ENCODE results near the gene TRIM15. TPM values are rescaled to one million over a fixed set of nuclear protein-coding genes. Genes with fewer than 3 reads are reported as not detected.

Gene TRIM15
- total and polyA plus RNA-seq, 8 donors, result 0.13 to 24.6 TPM; not detected in 6

DNA sequence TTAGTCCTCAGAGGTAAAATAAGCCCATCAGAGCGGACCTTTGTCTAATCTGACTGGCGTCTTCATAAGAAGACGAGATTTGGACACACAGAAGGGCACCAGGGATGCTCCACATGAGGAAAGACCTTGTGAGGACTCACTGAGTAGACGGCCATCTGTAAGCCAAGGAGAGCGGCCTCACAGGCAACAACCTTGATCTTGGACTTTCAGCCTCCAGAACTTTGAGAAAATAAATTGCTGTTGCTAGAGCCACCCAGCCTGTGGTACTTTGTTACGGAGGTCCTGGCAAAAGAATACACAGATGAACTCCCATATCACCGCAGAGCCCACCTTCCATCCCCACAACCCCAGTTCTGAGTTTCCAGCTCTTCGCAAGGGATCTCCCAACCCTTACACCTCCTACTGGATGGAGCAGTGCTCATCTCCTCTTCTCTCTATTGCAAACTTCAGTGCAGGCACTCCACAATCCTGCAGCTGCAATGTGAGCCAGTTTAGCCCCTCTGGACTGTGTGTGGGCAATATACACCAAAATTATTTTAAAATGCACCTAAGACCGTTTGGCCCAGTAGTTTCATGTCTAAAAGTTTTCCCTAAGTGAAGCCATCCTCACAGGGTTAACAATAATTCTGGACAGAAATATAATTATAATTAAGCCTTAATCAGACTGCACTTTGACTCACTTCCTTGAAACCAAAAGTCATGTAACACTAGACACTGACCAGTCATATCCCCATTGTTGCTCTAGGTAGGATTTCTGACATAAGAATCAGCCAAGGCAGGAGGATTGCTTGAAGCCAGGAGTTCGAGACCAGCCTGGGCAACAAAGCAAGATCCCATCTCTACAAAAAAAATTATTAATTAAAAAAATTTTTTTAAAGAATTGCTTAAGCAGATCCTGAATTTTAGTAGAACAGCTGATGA lies 41.6 kb upstream of the TRIM15 start:
- H3K4me3 ChIP-seq, result no peak overlapping the region
- DNase-seq, result no peak
- TF ChIP-seq EP300 (IDR thresholded peaks at IDR 0.05) (no peak), POLR2A (IDR thresholded peaks at IDR 0.05) (no peak), POLR2AphosphoS5 (IDR thresholded peaks at IDR 0.05) (no peak)
- TF ChIP-seq, protein P1, sequence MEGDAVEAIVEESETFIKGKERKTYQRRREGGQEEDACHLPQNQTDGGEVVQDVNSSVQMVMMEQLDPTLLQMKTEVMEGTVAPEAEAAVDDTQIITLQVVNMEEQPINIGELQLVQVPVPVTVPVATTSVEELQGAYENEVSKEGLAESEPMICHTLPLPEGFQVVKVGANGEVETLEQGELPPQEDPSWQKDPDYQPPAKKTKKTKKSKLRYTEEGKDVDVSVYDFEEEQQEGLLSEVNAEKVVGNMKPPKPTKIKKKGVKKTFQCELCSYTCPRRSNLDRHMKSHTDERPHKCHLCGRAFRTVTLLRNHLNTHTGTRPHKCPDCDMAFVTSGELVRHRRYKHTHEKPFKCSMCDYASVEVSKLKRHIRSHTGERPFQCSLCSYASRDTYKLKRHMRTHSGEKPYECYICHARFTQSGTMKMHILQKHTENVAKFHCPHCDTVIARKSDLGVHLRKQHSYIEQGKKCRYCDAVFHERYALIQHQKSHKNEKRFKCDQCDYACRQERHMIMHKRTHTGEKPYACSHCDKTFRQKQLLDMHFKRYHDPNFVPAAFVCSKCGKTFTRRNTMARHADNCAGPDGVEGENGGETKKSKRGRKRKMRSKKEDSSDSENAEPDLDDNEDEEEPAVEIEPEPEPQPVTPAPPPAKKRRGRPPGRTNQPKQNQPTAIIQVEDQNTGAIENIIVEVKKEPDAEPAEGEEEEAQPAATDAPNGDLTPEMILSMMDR (IDR thresholded peaks at IDR 0.05), result no peak
- WGBS, 5 donors, result 73 to 85% (median 78%) methylated on average over 10 of the region's 10 CpGs
- H3K9me3 ChIP-seq, result no peaks in the 10 kb centered on the region
- H3K4me1 ChIP-seq, result no peaks in the 10 kb centered on the region
- peaks cover 0 to 46% (median 4%) of the 10 kb centered on the region in 3 donors for H3K27me3 ChIP-seq
- H3K36me3 ChIP-seq, result no peaks in the 10 kb centered on the region
- peak overlapping the region in 2 of 5 donors; percentile 10 to 53 for H3K27ac ChIP-seq
- intact Hi-C loops (cut with DNase I; ENCODE audit: low total_unique reads), result no loop called here

DNA sequence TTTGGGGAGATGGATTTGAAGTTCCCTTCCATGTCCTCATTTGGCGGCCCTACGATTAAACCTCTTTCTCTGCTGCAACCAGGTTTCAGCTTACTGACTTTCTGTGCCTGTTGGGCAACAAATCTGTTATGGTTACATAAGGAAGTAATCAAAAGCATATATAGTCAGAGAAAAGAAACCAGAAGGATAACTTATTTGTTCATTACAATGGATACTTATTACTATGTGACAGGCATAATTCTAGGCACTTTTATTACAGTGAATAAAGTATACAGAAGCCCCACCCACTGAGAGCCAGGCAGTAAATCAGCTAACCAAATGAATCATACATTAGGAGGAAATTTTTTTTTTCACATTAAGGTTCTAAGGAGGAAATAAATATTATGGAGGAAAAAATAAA lies 40.8 kb upstream of the TRIM15 start:
- Histone ChIP-seq H3K27ac (peak overlapping the region in 2 of 5 donors; percentile 23 to 53), H3K9me3 (no peaks in the 10 kb centered on the region), H3K4me3 (no peak overlapping the region), H3K4me1 (peaks cover 1 to 6% (median 4%) of the 10 kb centered on the region in 4 donors), H3K27me3 (peaks cover 0 to 46% (median 6%) of the 10 kb centered on the region in 3 donors), H3K36me3 (no peaks in the 10 kb centered on the region)
- DNase-seq, result peak in 1 of 2 donors; percentile 42
- TF ChIP-seq POLR2A (IDR thresholded peaks at IDR 0.05), result no peak
- TF ChIP-seq, protein P1 (IDR thresholded peaks at IDR 0.05), result no peak
- no peak for TF ChIP-seq POLR2AphosphoS5 (IDR thresholded peaks at IDR 0.05)
- TF ChIP-seq EP300 (IDR thresholded peaks at IDR 0.05), result no peak
- intact Hi-C loops (cut with DNase I; ENCODE audit: low total_unique reads), result no loop called here
- 24 to 68% (median 57%) methylated on average over 2 of the region's 2 CpGs for WGBS, 5 donors

DNA sequence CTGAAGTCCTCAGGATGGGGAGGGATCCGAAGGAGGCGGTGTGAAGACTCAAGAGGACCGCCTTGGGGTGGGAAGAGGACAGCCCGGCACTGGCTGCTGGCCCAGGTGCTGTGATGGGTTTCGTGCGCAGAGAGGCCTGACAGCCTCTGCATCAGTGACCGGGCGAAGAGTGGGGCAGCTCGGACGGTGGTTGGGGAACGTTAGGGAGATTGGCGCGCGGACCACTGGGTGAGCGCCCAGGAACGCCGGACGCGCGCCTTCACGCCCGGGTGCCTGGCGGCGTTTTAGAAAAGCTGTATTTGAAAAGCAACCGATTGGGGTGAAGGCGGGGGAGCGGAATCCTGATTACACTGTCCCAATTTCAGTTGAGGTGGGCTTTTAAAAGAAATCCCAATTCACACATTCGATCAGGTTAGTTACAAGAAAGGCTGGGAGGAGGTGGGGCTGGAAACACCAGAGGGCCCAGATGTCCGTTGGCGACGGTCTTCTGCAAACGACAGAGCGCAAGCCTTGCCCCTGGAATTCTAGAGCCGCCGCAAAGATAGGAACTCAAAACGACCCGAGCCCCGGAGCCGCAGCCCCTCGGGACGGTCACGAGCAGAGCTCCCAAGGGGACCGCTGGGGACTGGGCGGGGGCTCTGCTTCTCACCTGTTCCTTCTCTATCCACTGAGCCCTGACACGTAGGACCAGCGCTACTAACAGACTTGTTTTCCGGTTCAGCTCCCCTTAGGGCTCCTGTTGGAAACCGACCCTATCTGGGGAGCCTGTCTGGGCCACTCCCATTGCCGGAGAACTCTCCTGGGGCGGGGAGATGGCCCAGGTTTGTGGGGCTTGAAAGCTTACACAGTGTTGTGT lies 35.9 kb upstream of the TRIM15 start:
- TF ChIP-seq POLR2A (IDR thresholded peaks at IDR 0.05), result no peak
- TF ChIP-seq, protein P1 (IDR thresholded peaks at IDR 0.05), result no peak
- no peak for TF ChIP-seq EP300 (IDR thresholded peaks at IDR 0.05)
- TF ChIP-seq POLR2AphosphoS5 (IDR thresholded peaks at IDR 0.05), result no peak
- 8 to 18% (median 10%) methylated on average over 35 to 50 of the region's 50 CpGs for WGBS, 5 donors
- no peak overlapping the region for H3K27ac ChIP-seq
- H3K4me3 ChIP-seq, result peak overlapping the region in 2 of 4 donors; percentile 23 to 34
- H3K27me3 ChIP-seq, result peaks cover 11 to 80% (median 47%) of the 10 kb centered on the region in 3 donors
- intact Hi-C loops (cut with DNase I; ENCODE audit: low total_unique reads), result no loop called here
- peak in 1 of 2 donors; percentile 33 for DNase-seq
- H3K9me3 ChIP-seq, result no peaks in the 10 kb centered on the region
- H3K4me1 ChIP-seq, result peaks cover 7 to 24% (median 18%) of the 10 kb centered on the region in 4 donors
- no peaks in the 10 kb centered on the region for H3K36me3 ChIP-seq

All from stomach (tissue), 9 donors.